HFF-Myc (cell line): ENCODE measurements around the gene MAP7.
"Not testable (repeated sequence)": the region's sequence is repeated elsewhere in the genome, so short reads cannot be mapped to it uniquely, and the experiment has no call there.

Experiments used
- DNase-seq: peaks from one replicate; pipeline ENCODE4 v3.0.0-alpha.2; 2011; ENCODE audit warnings: low read depth; ENCODE audit errors: extremely low read depth
- H3K4me3 ChIP-seq: replicated peaks from 2 replicates; pipeline ENCODE4 v1.5.1; 2011; ENCODE audit warnings: low read depth, mild to moderate bottlenecking, control low read depth, low read length
- TF ChIP-seq, protein P1 (sequence below): IDR thresholded peaks from 2 replicates; pipeline ENCODE4 v1.5.1; 2012; ENCODE audit warnings: mild to moderate bottlenecking, low read depth, low read length, control low read depth; ENCODE audit errors: missing control alignments

MAP7 gene

DNA sequence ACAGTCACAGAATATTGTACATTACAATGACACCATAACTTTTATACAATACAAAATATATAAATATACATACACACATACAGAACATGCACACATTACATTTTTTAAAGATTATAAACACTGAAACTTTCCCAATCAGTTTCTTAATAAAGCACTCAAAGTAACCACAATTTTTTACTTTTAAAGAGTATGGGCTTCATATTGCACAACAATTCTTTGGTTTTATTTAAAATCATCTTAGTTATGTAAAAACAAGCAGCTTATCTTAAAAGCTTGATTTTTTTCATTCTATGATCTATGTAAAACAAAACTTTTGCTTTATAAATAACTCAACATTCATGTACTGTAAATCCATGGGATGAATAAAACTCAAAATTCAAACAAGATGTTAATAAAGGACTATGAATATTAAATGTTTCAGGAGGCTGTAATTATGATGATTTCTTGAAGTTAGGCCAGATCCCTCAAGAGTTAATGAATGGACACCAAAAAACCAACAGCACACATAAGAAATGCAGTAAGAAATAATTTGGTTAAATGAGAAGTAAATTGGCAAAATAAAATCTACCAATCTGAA is 167.5 kb downstream of the MAP7 start:
- DNase-seq = no peak
- no peak overlapping the region for H3K4me3 ChIP-seq
- TF ChIP-seq, protein P1, sequence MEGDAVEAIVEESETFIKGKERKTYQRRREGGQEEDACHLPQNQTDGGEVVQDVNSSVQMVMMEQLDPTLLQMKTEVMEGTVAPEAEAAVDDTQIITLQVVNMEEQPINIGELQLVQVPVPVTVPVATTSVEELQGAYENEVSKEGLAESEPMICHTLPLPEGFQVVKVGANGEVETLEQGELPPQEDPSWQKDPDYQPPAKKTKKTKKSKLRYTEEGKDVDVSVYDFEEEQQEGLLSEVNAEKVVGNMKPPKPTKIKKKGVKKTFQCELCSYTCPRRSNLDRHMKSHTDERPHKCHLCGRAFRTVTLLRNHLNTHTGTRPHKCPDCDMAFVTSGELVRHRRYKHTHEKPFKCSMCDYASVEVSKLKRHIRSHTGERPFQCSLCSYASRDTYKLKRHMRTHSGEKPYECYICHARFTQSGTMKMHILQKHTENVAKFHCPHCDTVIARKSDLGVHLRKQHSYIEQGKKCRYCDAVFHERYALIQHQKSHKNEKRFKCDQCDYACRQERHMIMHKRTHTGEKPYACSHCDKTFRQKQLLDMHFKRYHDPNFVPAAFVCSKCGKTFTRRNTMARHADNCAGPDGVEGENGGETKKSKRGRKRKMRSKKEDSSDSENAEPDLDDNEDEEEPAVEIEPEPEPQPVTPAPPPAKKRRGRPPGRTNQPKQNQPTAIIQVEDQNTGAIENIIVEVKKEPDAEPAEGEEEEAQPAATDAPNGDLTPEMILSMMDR = no peak

DNA sequence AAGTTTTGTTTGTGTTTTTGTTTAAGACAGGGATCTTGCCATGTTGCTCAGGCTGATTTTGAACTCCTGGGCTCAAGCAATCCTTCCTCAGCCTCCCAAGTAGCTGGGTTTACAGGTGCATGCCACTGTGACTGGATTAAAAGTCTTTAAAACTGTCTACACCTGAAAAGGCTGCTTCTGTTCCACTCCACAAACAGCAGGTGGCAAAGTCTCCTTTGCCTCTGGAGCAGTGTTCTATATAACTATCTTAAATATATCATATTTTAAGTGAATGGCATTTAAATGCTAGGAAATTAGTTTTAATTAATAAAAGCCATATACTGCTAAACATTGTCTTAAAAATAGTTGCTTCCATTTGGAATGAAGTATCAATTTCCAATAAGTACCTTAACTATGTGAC is 171.3 kb downstream of the MAP7 start:
- H3K4me3 ChIP-seq = no peak overlapping the region
- no peak for DNase-seq
- TF ChIP-seq, protein P1 = no peak

DNA sequence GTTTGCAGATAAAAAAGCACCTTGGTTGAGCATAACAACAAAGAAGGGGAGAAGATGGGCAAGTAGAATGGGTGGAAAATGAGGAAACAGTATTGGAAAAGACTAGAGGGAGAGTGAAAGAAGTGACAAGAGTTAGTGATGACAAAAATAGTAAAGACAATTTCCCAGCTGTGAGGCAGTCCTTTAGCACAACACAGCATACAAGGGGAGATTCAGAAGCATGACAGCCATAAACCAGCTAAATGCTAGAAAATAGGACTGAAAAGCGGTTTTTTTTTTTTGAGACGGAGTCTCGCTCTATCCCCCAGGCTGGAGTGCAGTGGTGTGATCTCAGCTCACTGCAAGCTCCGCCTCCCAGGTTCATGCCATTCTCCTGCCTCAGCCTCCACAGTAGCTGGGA is 174.4 kb downstream of the MAP7 start:
- H3K4me3 ChIP-seq, DNase-seq: not testable (repeated sequence)

DNA sequence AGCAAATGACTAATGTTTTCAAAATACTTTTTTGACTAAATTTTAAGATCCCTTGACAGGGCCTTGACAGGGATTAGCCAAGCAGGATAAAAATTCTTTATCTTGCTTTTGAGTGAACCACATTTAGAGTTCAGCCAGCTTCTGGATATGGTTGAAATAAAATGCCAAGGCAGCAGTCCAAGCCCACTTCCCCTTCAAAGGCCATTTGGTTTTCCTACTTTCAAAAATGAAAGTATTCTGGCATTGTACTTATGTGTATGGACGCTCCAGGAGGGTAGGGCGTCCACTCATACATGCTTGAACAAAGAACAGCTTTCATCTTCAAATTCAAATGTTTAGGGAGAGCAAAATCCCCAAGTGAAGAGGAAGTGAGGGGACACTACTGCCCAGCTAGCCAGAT is 178.3 kb downstream of the MAP7 start:
- TF ChIP-seq, protein P1 = no peak
- no peak overlapping the region for H3K4me3 ChIP-seq
- DNase-seq = no peak

DNA sequence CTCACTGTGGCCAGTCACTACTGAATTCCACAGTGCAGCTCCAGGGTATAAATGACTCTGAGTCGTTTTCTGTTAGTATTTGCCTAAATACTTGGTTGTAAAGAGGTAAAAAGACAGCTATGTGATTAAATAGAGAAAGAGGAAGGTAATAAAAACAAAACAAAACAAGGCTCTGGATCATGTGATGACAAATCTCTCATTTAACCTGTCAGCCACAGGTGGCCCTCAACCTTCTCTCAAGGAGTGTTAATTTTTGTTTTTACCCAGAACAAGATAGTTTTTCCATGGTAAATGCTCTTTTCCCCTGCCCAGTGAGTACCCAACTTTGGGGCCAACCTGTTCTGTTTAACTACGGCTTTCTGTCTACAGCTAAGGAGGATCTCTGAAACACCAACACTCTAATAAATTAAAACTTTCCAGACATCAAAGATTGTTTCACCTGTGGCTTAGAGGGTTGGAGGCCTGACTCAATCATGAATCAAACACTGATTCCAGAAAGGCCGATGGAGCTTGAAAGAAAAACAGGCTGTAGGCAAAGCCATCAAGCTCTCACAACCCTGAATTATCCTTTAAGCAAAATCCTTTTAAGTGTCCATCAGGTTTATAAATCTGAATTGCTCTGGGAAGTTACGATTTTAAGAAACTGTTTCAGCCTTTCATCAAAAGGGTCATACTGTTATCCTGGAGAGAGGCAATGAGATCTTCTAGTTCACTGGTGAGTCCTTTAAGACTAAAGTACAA is 179.1 kb downstream of the MAP7 start:
- no peak overlapping the region for H3K4me3 ChIP-seq
- TF ChIP-seq, protein P1 = no peak
- no peak for DNase-seq

DNA sequence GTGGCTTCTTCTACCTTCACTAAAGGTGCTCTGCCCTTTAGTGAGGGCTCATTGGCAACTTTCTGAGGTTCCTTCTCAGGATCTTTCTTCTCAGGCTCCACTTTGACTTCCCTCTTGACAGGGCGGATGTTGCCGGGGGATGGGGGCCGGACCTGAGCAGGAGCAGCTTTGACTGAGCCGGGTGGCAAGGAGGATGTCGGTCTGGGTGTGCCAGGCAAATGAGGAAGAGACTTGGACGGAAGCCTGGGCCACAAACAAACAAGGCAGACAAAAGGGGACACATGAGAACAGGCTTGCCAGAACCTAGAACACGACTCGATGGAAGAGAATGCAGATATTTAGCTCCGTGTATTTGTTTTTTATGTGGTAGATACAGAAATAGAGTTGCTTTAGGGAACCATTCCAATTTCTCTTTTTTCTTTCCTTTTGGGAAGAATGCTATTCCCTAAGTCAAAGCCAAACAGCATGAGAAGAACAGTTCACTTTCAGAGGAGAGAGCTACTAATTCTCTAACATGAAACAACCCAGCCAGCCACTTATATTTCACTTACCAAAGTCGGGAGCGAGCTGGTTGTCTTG is 184.4 kb downstream of the MAP7 start:
- no peak overlapping the region for H3K4me3 ChIP-seq
- no peak for DNase-seq
- TF ChIP-seq, protein P1 = no peak
